ENCODE measurements around the gene SSBP3.

GRCh38 chr1:54263601-54264226 lies 142.5 kb downstream of the SSBP3 start:
- TF ChIP-seq CTCF (conservative IDR thresholded peaks at IDR 0.05; ENCODE audit: low read depth, low read length) = no peak
- TF ChIP-seq EZH2 (IDR thresholded peaks at IDR 0.05; ENCODE audit: low read length, unreplicated experiment) = no peak
